Dendritic cell treated with granulocyte-macrophage colony-stimulating factor and Interleukin-4, amounts not matched to agents 40 ng/mL and 50 ng/mL, for 4 days (primary cell): ENCODE results near the gene CLSTN1.

Experiments used
- H3K27ac Mint-ChIP-seq: one replicate; pipeline ENCODE4 v1.8.0; 2022; ENCODE audit warnings: mild to moderate bottlenecking, mixed read lengths
- H3K27me3 Mint-ChIP-seq: one replicate; pipeline ENCODE4 v1.8.0; 2022; ENCODE audit warnings: mild to moderate bottlenecking, mixed read lengths
- H3K36me3 Mint-ChIP-seq: one replicate; pipeline ENCODE4 v1.8.0; 2022; ENCODE audit warnings: low read depth, mixed read lengths
- H3K4me1 Mint-ChIP-seq: one replicate; pipeline ENCODE4 v1.8.0; 2022; ENCODE audit warnings: low read depth, mixed read lengths
- H3K4me3 Mint-ChIP-seq: one replicate; pipeline ENCODE4 v1.8.0; 2022; ENCODE audit warnings: mild to moderate bottlenecking, moderate library complexity, mixed read lengths
- H3K9me3 Mint-ChIP-seq: one replicate; pipeline ENCODE4 v1.8.0; 2022; ENCODE audit warnings: mixed read lengths
- intact Hi-C: fragments of 100-400 bp; cut with micrococcal nuclease; formaldehyde crosslinking; loops from one replicate; pipeline ENCODE4 v1.15.0; 2022

CLSTN1 gene

DNA sequence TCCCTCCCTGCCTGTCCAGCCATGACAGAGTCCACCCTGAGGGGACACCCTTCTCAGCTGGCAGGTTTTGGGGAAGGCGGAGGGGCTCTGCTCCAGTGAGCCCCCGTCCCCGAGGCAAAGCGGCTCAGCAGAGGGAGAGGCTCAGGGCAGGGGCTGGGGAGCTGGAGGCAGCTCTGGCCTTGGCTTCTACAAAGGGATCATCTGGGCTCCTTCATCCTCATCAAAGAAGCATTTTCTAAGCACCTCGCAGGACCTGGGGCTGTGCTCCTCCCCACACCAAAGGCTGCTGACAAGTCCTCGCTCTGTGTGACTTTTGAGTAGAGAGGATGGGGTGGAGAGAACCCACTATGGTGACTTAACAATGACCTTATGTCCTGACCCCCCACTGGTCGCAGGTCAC is 21.0 kb upstream of the CLSTN1 start:
- intact Hi-C loops = no loop called here
- no peaks in the 10 kb centered on the region for H3K9me3 Mint-ChIP-seq
- H3K4me3 Mint-ChIP-seq = no peak overlapping the region
- H3K4me1 Mint-ChIP-seq = peaks cover 26% of the 10 kb centered on the region
- H3K36me3 Mint-ChIP-seq = peaks cover 10% of the 10 kb centered on the region
- H3K27ac Mint-ChIP-seq = peak overlapping the region; percentile 77
- H3K27me3 Mint-ChIP-seq = no peaks in the 10 kb centered on the region

DNA sequence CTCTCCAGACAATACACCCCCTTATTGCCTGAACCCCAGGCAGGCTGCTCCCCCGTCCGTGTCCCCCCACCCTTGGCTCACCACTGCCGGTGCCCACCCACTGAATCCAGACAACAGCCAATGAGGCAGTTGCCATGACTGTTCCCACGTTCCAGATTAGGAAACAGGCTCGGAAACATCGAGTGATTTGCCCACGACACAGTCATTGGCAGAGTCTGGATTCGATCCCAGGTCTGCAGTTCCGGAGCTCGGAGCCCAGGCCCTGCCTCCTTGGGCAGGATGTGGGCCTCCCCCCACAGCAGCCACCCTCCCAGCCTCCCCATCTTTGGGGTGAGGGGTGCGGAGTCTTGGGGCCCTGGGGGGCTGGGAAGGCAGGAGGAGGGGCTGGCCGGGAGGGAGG is 20.3 kb upstream of the CLSTN1 start:
- Mint-ChIP-seq H3K27me3 (peaks cover 2% of the 10 kb centered on the region), H3K9me3 (no peaks in the 10 kb centered on the region), H3K4me3 (no peak overlapping the region), H3K4me1 (peaks cover 26% of the 10 kb centered on the region), H3K27ac (no peak overlapping the region), H3K36me3 (peaks cover 4% of the 10 kb centered on the region)
- intact Hi-C loops = no loop called here

- Mint-ChIP-seq H3K27me3 (peaks cover 3% of the 10 kb centered on the region), H3K4me1 (peaks cover 26% of the 10 kb centered on the region), H3K4me3 (no peak overlapping the region), H3K9me3 (no peaks in the 10 kb centered on the region), H3K36me3 (no peaks in the 10 kb centered on the region), H3K27ac (no peak overlapping the region)
- intact Hi-C loops = no loop called here
Measured at GRCh38 chr1:9843576-9843945, 19.8 kb upstream of the CLSTN1 start.

GRCh38 chr1:9842781-9843575 is 19.2 kb upstream of the CLSTN1 start:
- Mint-ChIP-seq H3K27me3 (peaks cover 3% of the 10 kb centered on the region), H3K27ac (no peak overlapping the region), H3K9me3 (no peaks in the 10 kb centered on the region), H3K4me1 (peaks cover 20% of the 10 kb centered on the region), H3K4me3 (no peak overlapping the region), H3K36me3 (no peaks in the 10 kb centered on the region)
- intact Hi-C loops = no loop called here

DNA sequence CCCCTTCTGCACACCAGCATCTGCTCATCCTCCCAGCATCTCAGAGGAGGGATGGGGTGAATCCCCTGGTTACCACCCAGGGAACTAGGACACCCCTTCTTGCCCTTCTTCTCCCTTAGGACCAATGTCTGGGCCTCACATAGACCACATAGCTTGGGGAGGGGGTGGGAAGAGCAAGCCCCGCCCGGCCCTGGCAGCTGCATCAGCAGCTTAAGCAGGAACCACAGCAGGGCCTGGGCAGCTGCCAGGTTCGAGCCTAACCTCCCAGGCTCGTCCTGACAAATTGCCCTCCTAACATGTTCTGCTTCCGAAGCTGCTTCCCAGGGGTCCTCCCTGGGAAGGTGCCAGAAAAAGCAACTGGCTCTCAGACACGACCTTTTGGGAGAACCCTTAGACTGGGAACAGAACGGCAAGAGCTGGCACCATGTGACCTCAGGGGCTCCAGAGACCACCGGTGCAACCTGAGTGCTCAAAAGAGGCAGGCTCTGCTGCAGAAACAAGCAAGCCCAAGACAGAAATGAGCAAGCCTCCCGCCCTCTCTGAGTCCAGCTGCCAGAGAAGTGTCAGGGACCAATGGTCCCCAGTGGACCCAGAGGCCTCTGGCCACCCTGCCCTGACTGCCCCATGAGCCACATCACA is 18.4 kb upstream of the CLSTN1 start:
- intact Hi-C loops = no loop called here
- no peaks in the 10 kb centered on the region for H3K36me3 Mint-ChIP-seq
- H3K9me3 Mint-ChIP-seq = no peaks in the 10 kb centered on the region
- H3K27me3 Mint-ChIP-seq = peaks cover 3% of the 10 kb centered on the region
- peaks cover 22% of the 10 kb centered on the region for H3K4me1 Mint-ChIP-seq
- no peak overlapping the region for H3K4me3 Mint-ChIP-seq
- no peak overlapping the region for H3K27ac Mint-ChIP-seq

DNA sequence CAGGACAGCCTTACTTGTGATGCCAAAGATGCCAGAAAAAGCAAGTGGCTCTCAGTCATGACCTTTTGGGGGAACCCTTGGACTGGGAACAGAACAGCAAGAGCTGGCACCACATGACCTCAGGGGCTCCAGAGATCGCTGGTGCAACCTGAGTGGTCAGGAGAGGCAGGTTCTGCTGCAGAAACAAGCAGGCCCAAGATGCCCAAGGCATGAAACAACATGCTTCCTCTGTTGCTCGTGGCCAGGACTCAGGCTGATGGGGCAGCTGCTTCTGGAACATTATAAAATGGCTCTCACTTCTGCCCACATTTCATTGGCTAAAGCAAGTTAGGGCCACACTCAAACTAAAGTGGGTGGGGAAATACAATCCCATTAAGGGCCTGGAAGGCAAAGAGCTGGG is 17.7 kb upstream of the CLSTN1 start:
- Mint-ChIP-seq H3K27ac (no peak overlapping the region), H3K27me3 (peaks cover 3% of the 10 kb centered on the region), H3K36me3 (no peaks in the 10 kb centered on the region)

GRCh38 chr1:9840176-9840575 is 16.4 kb upstream of the CLSTN1 start:
- Mint-ChIP-seq H3K4me1 (peaks cover 14% of the 10 kb centered on the region), H3K36me3 (no peaks in the 10 kb centered on the region), H3K27ac (no peak overlapping the region), H3K4me3 (no peak overlapping the region), H3K9me3 (no peaks in the 10 kb centered on the region), H3K27me3 (peaks cover 8% of the 10 kb centered on the region)
- intact Hi-C loops = no loop called here

More for the DNA sequence above, 17.7 kb upstream of the CLSTN1 start:
- H3K4me3 Mint-ChIP-seq = no peak overlapping the region
- intact Hi-C loops = no loop called here
- H3K4me1 Mint-ChIP-seq = peaks cover 22% of the 10 kb centered on the region
- H3K9me3 Mint-ChIP-seq = no peaks in the 10 kb centered on the region

DNA sequence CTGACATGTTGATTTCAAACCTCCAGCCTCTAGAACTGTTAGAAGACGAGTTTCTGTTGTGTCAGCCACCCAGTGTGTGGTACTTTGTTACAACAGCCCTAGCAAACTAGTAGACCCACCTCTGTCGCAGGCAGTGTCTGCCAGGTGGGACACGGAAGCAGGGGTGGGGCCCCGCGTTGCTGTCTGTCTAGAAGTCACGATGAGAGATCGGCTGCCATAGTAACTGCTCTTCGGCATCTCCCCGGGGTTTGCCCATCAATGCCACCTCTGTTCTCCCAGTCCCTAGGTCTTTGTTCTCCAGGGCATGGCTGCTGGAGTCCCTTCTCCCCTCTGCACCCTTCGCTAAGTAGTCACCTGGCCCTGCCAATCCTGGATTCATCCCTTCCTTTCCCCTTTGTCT is 15.2 kb upstream of the CLSTN1 start:
- Mint-ChIP-seq H3K27ac (no peak overlapping the region), H3K27me3 (peaks cover 8% of the 10 kb centered on the region), H3K36me3 (no peaks in the 10 kb centered on the region), H3K9me3 (no peaks in the 10 kb centered on the region), H3K4me1 (peaks cover 20% of the 10 kb centered on the region), H3K4me3 (no peak overlapping the region)
- intact Hi-C loops = no loop called here

DNA sequence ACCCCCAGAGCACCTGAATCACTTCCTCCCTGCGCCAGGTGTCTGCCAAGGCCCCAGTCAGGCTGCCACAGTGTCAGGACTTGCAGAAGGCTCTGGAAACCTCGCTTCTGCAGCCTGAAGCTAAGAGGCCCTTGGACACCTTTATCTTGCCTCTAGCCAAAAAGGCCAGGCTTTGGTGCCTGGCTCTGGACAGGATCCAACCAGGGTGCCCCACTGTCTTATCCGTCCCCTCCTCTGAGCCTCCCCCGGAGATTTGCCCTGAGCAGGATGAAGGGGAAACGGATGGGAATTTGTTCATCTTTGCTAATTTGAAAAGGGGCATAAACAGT is 12.8 kb upstream of the CLSTN1 start:
- H3K27ac Mint-ChIP-seq = no peak overlapping the region
- H3K36me3 Mint-ChIP-seq = no peaks in the 10 kb centered on the region
- H3K9me3 Mint-ChIP-seq = no peaks in the 10 kb centered on the region
- intact Hi-C loops = no loop called here
- H3K27me3 Mint-ChIP-seq = peaks cover 8% of the 10 kb centered on the region
- no peak overlapping the region for H3K4me3 Mint-ChIP-seq
- peaks cover 16% of the 10 kb centered on the region for H3K4me1 Mint-ChIP-seq

GRCh38 chr1:9835758-9836631 is 12.2 kb upstream of the CLSTN1 start:
- H3K27me3 Mint-ChIP-seq = peaks cover 10% of the 10 kb centered on the region
- H3K36me3 Mint-ChIP-seq = no peaks in the 10 kb centered on the region
- H3K4me1 Mint-ChIP-seq = peaks cover 16% of the 10 kb centered on the region
- no peak overlapping the region for H3K4me3 Mint-ChIP-seq
- intact Hi-C loops = no loop called here
- H3K9me3 Mint-ChIP-seq = no peaks in the 10 kb centered on the region
- peak overlapping the region; percentile 12 for H3K27ac Mint-ChIP-seq

DNA sequence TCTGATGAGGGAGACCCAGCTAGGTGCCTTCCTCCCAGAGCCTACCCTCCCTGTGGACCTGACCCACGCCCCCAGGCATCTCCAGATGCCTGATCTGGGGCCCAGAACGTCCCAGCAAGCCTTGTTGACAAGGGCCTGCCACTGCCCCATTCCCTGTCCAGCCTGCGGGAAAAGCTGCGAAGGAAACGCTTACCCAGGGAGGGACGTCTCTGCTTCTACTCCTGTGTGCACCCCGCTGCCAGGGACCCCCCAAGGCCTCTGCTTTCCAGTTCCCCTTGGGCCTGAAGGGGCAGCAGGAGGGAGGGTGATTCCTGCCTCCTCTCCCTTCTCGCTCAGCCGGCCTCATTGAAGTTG is 11.6 kb upstream of the CLSTN1 start:
- Mint-ChIP-seq H3K36me3 (no peaks in the 10 kb centered on the region), H3K4me1 (peaks cover 16% of the 10 kb centered on the region), H3K27me3 (peaks cover 10% of the 10 kb centered on the region), H3K9me3 (no peaks in the 10 kb centered on the region), H3K27ac (peak overlapping the region; percentile 12), H3K4me3 (no peak overlapping the region)
- intact Hi-C loops = no loop called here

GRCh38 chr1:9833632-9834031 is 9.9 kb upstream of the CLSTN1 start:
- Mint-ChIP-seq H3K27me3 (peaks cover 7% of the 10 kb centered on the region), H3K4me3 (no peak overlapping the region), H3K4me1 (peaks cover 16% of the 10 kb centered on the region), H3K27ac (no peak overlapping the region), H3K36me3 (no peaks in the 10 kb centered on the region), H3K9me3 (no peaks in the 10 kb centered on the region)
- intact Hi-C loops = no loop called here

DNA sequence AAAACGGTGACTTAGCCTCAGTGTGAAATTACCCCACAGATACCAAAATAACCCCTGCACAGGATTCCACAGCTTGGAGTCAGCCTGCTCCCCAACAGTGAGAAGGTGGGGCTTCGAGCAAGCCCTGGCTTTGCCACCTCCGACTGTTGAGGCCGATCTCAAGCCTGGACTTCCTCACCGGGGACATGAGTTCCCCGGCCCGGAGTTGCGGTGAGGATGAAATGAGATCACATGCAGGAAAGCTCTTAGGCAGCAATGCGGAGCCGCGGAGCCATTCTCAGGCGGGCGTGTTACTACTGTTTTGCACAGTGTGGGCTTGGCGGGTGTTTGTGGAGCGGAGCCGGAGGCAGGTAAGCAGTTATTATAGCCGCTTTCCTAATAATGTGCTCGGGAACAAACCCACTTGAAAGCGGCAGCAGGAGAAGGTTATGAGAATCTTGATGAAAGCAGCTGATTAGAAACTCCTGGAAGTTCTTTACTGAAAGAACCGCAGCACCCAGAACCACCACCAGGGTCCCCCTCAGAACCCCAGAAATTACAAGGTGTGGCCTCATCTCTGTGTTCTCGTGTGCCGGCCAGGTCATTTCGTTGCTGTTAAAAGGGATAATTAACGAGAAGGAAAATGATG is 3.9 kb upstream of the CLSTN1 start:
- intact Hi-C loops = no loop called here

GRCh38 chr1:9826616-9827015 is 2.9 kb upstream of the CLSTN1 start:
- Mint-ChIP-seq H3K36me3 (no peaks in the 10 kb centered on the region), H3K27me3 (peaks cover 1% of the 10 kb centered on the region), H3K4me1 (peaks cover 24% of the 10 kb centered on the region), H3K4me3 (no peak overlapping the region), H3K9me3 (no peaks in the 10 kb centered on the region), H3K27ac (no peak overlapping the region)
- intact Hi-C loops = no loop called here

More for the DNA sequence above, 3.9 kb upstream of the CLSTN1 start:
- H3K4me3 Mint-ChIP-seq = no peak overlapping the region
- peaks cover 1% of the 10 kb centered on the region for H3K27me3 Mint-ChIP-seq
- no peaks in the 10 kb centered on the region for H3K9me3 Mint-ChIP-seq
- H3K36me3 Mint-ChIP-seq = no peaks in the 10 kb centered on the region
- no peak overlapping the region for H3K27ac Mint-ChIP-seq
- peaks cover 24% of the 10 kb centered on the region for H3K4me1 Mint-ChIP-seq
